ENCODE measurements around the gene INPP5K. TPM values are rescaled to one million over a fixed set of nuclear protein-coding genes. Genes with fewer than 3 reads are reported as not detected.

Gene INPP5K
- total RNA-seq, 4 donors from 2014 or later, result 59.6 to 76.0 (median 73.1) TPM

- Histone ChIP-seq H3K36me3 (peaks cover 0 to 100% of the 10 kb centered on the region in 2 donors), H3K4me1 (peaks cover 0 to 31% (median 0%) of the 10 kb centered on the region in 3 donors), H3K27ac (peak overlapping the region in 3 of 4 donors; percentile 7 to 59 (median 48)), H3K27me3 (no peaks in the 10 kb centered on the region), H3K9me3 (no peaks in the 10 kb centered on the region), H3K4me3 (no peak overlapping the region)
- WGBS, 2 donors (ENCODE audit: low coverage in 1 of 2), result 76 to 78% methylated on average over 5 to 7 of the region's 15 CpGs
- no peak for TF ChIP-seq POLR2AphosphoS5 (IDR thresholded peaks at IDR 0.05)
- no peak for TF ChIP-seq EP300 (IDR thresholded peaks at IDR 0.05)
- no peak for TF ChIP-seq CTCF (IDR thresholded peaks at IDR 0.05)
- no peak for TF ChIP-seq POLR2A (IDR thresholded peaks at IDR 0.05)
- ATAC-seq, result no peak
Observed at GRCh38 chr17:1475321-1475854, 41.0 kb downstream of the INPP5K start.

- no peak overlapping the region for H3K4me3 ChIP-seq
- ATAC-seq, result no peak
- H3K27ac ChIP-seq, result peak overlapping the region in 3 of 4 donors; percentile 7 to 59 (median 48)
- TF ChIP-seq POLR2A (IDR thresholded peaks at IDR 0.05) (no peak), POLR2AphosphoS5 (IDR thresholded peaks at IDR 0.05) (no peak), CTCF (IDR thresholded peaks at IDR 0.05) (no peak), EP300 (IDR thresholded peaks at IDR 0.05) (no peak)
- H3K27me3 ChIP-seq, result no peaks in the 10 kb centered on the region
- H3K9me3 ChIP-seq, result no peaks in the 10 kb centered on the region
- peaks cover 0 to 31% (median 0%) of the 10 kb centered on the region in 3 donors for H3K4me1 ChIP-seq
- 93 to 100% methylated on average over 1 to 13 of the region's 31 CpGs for WGBS, 2 donors (ENCODE audit: low coverage in 1 of 2)
- peaks cover 0 to 100% of the 10 kb centered on the region in 2 donors for H3K36me3 ChIP-seq
Observed at GRCh38 chr17:1474402-1475189, 41.8 kb downstream of the INPP5K start.

GRCh38 chr17:1473841-1474240, 42.6 kb downstream of the INPP5K start:
- TF ChIP-seq EP300 (IDR thresholded peaks at IDR 0.05), result no peak
- TF ChIP-seq CTCF (IDR thresholded peaks at IDR 0.05), result no peak
- TF ChIP-seq POLR2A (IDR thresholded peaks at IDR 0.05), result no peak
- TF ChIP-seq POLR2AphosphoS5 (IDR thresholded peaks at IDR 0.05), result no peak
- ATAC-seq, result no peak
- Histone ChIP-seq H3K27me3 (no peaks in the 10 kb centered on the region), H3K9me3 (no peaks in the 10 kb centered on the region), H3K27ac (peak overlapping the region in 1 of 4 donors; percentile 25), H3K4me3 (no peak overlapping the region), H3K4me1 (peaks cover 0 to 31% (median 0%) of the 10 kb centered on the region in 3 donors), H3K36me3 (peaks cover 0 to 100% of the 10 kb centered on the region in 2 donors)
- WGBS, 2 donors (ENCODE audit: low coverage in 1 of 2), result 80 to 84% methylated on average over 3 to 7 of the region's 10 CpGs

GRCh38 chr17:1473170-1473569, 43.2 kb downstream of the INPP5K start:
- Histone ChIP-seq H3K27me3 (no peaks in the 10 kb centered on the region), H3K36me3 (peaks cover 0 to 100% of the 10 kb centered on the region in 2 donors), H3K27ac (peak overlapping the region in 2 of 4 donors; percentile 18 to 25), H3K4me1 (peaks cover 0 to 36% (median 0%) of the 10 kb centered on the region in 3 donors), H3K4me3 (no peak overlapping the region), H3K9me3 (no peaks in the 10 kb centered on the region)
- ATAC-seq, result no peak
- 63 to 70% methylated on average over 4 to 6 of the region's 11 CpGs for WGBS, 2 donors (ENCODE audit: low coverage in 1 of 2)
- no peak for TF ChIP-seq POLR2A (IDR thresholded peaks at IDR 0.05)
- no peak for TF ChIP-seq POLR2AphosphoS5 (IDR thresholded peaks at IDR 0.05)
- TF ChIP-seq CTCF (IDR thresholded peaks at IDR 0.05), result no peak
- no peak for TF ChIP-seq EP300 (IDR thresholded peaks at IDR 0.05)
